Activated CD4-positive, alpha-beta memory T cell treated with anti-CD3 and anti-CD28 coated beads, Interleukin-2, amount 10 ng/mL, durations not matched to agents 7 days and 5 days (primary cell): ENCODE results near the gene ARID1B. TPM values are rescaled to one million over a fixed set of nuclear protein-coding genes. Genes with fewer than 3 reads are reported as not detected.

Experiments
- CTCF ChIA-PET: fragments of 350-600 bp; sonication (Branson Sonifier 250); formaldehyde crosslinking; loops from one replicate; lab custom pipeline; 2021; ENCODE audit warnings: antibody characterized with exemption, inconsistent platforms; lab: Charles Lee
- POLR2A ChIA-PET: fragments of 350-600 bp; sonication (Branson Sonifier 250); formaldehyde crosslinking; loops from one replicate; lab custom pipeline; 2021; ENCODE audit warnings: antibody characterized with exemption; lab: Charles Lee
- DNase-seq: peaks from one replicate; pipeline ENCODE4 v3.0.0-alpha.2; 2020
- H3K27ac Mint-ChIP-seq: one replicate; pipeline ENCODE4 v1.8.0; 2021; ENCODE audit warnings: mild to moderate bottlenecking, mixed read lengths
- H3K27me3 Mint-ChIP-seq: one replicate; pipeline ENCODE4 v1.8.0; 2021; ENCODE audit warnings: mixed read lengths
- H3K36me3 Mint-ChIP-seq: one replicate; pipeline ENCODE4 v1.8.0; 2021; ENCODE audit warnings: low read depth, mixed read lengths
- H3K4me1 Mint-ChIP-seq: one replicate; pipeline ENCODE4 v1.8.0; 2021; ENCODE audit warnings: mixed read lengths
- H3K4me3 Mint-ChIP-seq: one replicate; pipeline ENCODE4 v1.8.0; 2021; ENCODE audit warnings: mild to moderate bottlenecking, mixed read lengths
- H3K9me3 Mint-ChIP-seq: one replicate; pipeline ENCODE4 v1.8.0; 2021; ENCODE audit warnings: mixed read lengths
- total RNA-seq, 2 experiments: library from RNA; stranded (reverse); gene quantifications; one replicate each; pipeline ENCODE4 v1.2.3, GENCODE V29; 2021

Gene ARID1B
- total RNA-seq, 2 experiments from 2014 or later, result 63.4 to 65.5 TPM

GRCh38 chr6:156870924-156871539 is 93.9 kb downstream of the ARID1B start:
- Mint-ChIP-seq H3K4me3 (no peak overlapping the region), H3K27me3 (no peaks in the 10 kb centered on the region), H3K36me3 (no peaks in the 10 kb centered on the region), H3K4me1 (peaks cover 30% of the 10 kb centered on the region), H3K9me3 (no peaks in the 10 kb centered on the region), H3K27ac (no peak overlapping the region)
- POLR2A ChIA-PET, result no interaction called here
- DNase-seq, result no peak
- CTCF ChIA-PET, result interaction anchor here (0.6 kb wide), 1 partner anchor 83 kb away, joined by 3 read pairs; no protein-coding TSS in a partner anchor

- H3K4me1 Mint-ChIP-seq, result peaks cover 16% of the 10 kb centered on the region
- H3K27ac Mint-ChIP-seq, result no peak overlapping the region
- ChIA-PET CTCF (no interaction called here), POLR2A (no interaction called here)
- DNase-seq, result no peak
- H3K36me3 Mint-ChIP-seq, result peaks cover 1% of the 10 kb centered on the region
- no peaks in the 10 kb centered on the region for H3K9me3 Mint-ChIP-seq
- H3K4me3 Mint-ChIP-seq, result no peak overlapping the region
- no peaks in the 10 kb centered on the region for H3K27me3 Mint-ChIP-seq
Measured at GRCh38 chr6:156872903-156873302, 95.7 kb downstream of the ARID1B start.

GRCh38 chr6:156873654-156874380 is 96.6 kb downstream of the ARID1B start:
- peaks cover 16% of the 10 kb centered on the region for H3K4me1 Mint-ChIP-seq
- no peak overlapping the region for H3K4me3 Mint-ChIP-seq
- H3K36me3 Mint-ChIP-seq, result peaks cover 3% of the 10 kb centered on the region
- POLR2A ChIA-PET, result interaction anchor here (0.6 kb wide), 1 partner anchor 17 kb away, joined by 3 read pairs; no protein-coding TSS in a partner anchor
- no peak for DNase-seq
- H3K27me3 Mint-ChIP-seq, result no peaks in the 10 kb centered on the region
- CTCF ChIA-PET, result interaction anchor here (1.9 kb wide), 1 partner anchor 10 kb away, joined by 4 read pairs; no protein-coding TSS in a partner anchor
- H3K9me3 Mint-ChIP-seq, result no peaks in the 10 kb centered on the region
- H3K27ac Mint-ChIP-seq, result no peak overlapping the region

- Mint-ChIP-seq H3K9me3 (no peaks in the 10 kb centered on the region), H3K4me3 (no peak overlapping the region), H3K27ac (no peak overlapping the region), H3K4me1 (peaks cover 16% of the 10 kb centered on the region), H3K36me3 (peaks cover 3% of the 10 kb centered on the region), H3K27me3 (no peaks in the 10 kb centered on the region)
- DNase-seq, result no peak
- ChIA-PET CTCF (interaction anchor here (1.9 kb wide), 1 partner anchor 9 kb away, joined by 4 read pairs; no protein-coding TSS in a partner anchor), POLR2A (interaction anchor here (0.6 kb wide), 1 partner anchor 96 kb away, joined by 3 read pairs; no protein-coding TSS in a partner anchor)
Measured at GRCh38 chr6:156875062-156875461, 97.9 kb downstream of the ARID1B start.

GRCh38 chr6:156876302-156876701 is 99.1 kb downstream of the ARID1B start:
- Mint-ChIP-seq H3K4me1 (peaks cover 16% of the 10 kb centered on the region), H3K27ac (no peak overlapping the region), H3K9me3 (no peaks in the 10 kb centered on the region), H3K36me3 (peaks cover 3% of the 10 kb centered on the region), H3K4me3 (no peak overlapping the region), H3K27me3 (no peaks in the 10 kb centered on the region)
- CTCF ChIA-PET, result no interaction called here
- POLR2A ChIA-PET, result no interaction called here
- DNase-seq, result no peak

GRCh38 chr6:156877126-156877863 is 100.1 kb downstream of the ARID1B start:
- Mint-ChIP-seq H3K27ac (no peak overlapping the region), H3K27me3 (no peaks in the 10 kb centered on the region), H3K4me1 (peaks cover 16% of the 10 kb centered on the region), H3K4me3 (no peak overlapping the region), H3K9me3 (no peaks in the 10 kb centered on the region), H3K36me3 (peaks cover 3% of the 10 kb centered on the region)
- CTCF ChIA-PET, result no interaction called here
- no peak for DNase-seq
- POLR2A ChIA-PET, result no interaction called here

GRCh38 chr6:156878681-156879080 is 101.5 kb downstream of the ARID1B start:
- H3K36me3 Mint-ChIP-seq, result peaks cover 3% of the 10 kb centered on the region
- H3K27ac Mint-ChIP-seq, result no peak overlapping the region
- no peak overlapping the region for H3K4me3 Mint-ChIP-seq
- no peaks in the 10 kb centered on the region for H3K9me3 Mint-ChIP-seq
- POLR2A ChIA-PET, result no interaction called here
- CTCF ChIA-PET, result no interaction called here
- no peaks in the 10 kb centered on the region for H3K27me3 Mint-ChIP-seq
- H3K4me1 Mint-ChIP-seq, result peaks cover 20% of the 10 kb centered on the region
- no peak for DNase-seq

- no peak overlapping the region for H3K4me3 Mint-ChIP-seq
- CTCF ChIA-PET, result interaction anchor here (0.5 kb wide), 1 partner anchor 98 kb away, joined by 3 read pairs; no protein-coding TSS in a partner anchor
Measured at GRCh38 chr6:156879186-156879585, 102.0 kb downstream of the ARID1B start.

GRCh38 chr6:156879591-156879990 is 102.4 kb downstream of the ARID1B start:
- Mint-ChIP-seq H3K4me3 (no peak overlapping the region), H3K4me1 (peaks cover 18% of the 10 kb centered on the region), H3K36me3 (peaks cover 3% of the 10 kb centered on the region), H3K27ac (no peak overlapping the region), H3K9me3 (no peaks in the 10 kb centered on the region), H3K27me3 (no peaks in the 10 kb centered on the region)
- no peak for DNase-seq
- ChIA-PET CTCF (interaction anchor here (0.5 kb wide), 1 partner anchor 98 kb away, joined by 3 read pairs; no protein-coding TSS in a partner anchor), POLR2A (no interaction called here)

More at GRCh38 chr6:156879186-156879585, 102.0 kb downstream of the ARID1B start:
- no peak overlapping the region for H3K27ac Mint-ChIP-seq
- no peaks in the 10 kb centered on the region for H3K27me3 Mint-ChIP-seq
- POLR2A ChIA-PET, result no interaction called here
- H3K9me3 Mint-ChIP-seq, result no peaks in the 10 kb centered on the region
- H3K4me1 Mint-ChIP-seq, result peaks cover 20% of the 10 kb centered on the region
- no peak for DNase-seq
- H3K36me3 Mint-ChIP-seq, result peaks cover 3% of the 10 kb centered on the region

- DNase-seq, result no peak
- Mint-ChIP-seq H3K4me1 (peaks cover 6% of the 10 kb centered on the region), H3K27ac (no peak overlapping the region), H3K4me3 (no peak overlapping the region), H3K36me3 (peaks cover 3% of the 10 kb centered on the region), H3K27me3 (no peaks in the 10 kb centered on the region), H3K9me3 (no peaks in the 10 kb centered on the region)
- ChIA-PET CTCF (no interaction called here), POLR2A (no interaction called here)
Measured at GRCh38 chr6:156880913-156881312, 103.7 kb downstream of the ARID1B start.

GRCh38 chr6:156881687-156882629 is 104.8 kb downstream of the ARID1B start:
- no peak overlapping the region for H3K4me3 Mint-ChIP-seq
- H3K36me3 Mint-ChIP-seq, result peaks cover 6% of the 10 kb centered on the region
- DNase-seq, result no peak
- peaks cover 11% of the 10 kb centered on the region for H3K4me1 Mint-ChIP-seq
- no peak overlapping the region for H3K27ac Mint-ChIP-seq
- H3K27me3 Mint-ChIP-seq, result no peaks in the 10 kb centered on the region
- POLR2A ChIA-PET, result no interaction called here
- H3K9me3 Mint-ChIP-seq, result no peaks in the 10 kb centered on the region
- CTCF ChIA-PET, result no interaction called here
